Gastroesophageal sphincter (tissue), 3 donors: ENCODE results near the gene CD300A.

Experiments
- EP300 ChIP-seq: sonication (generic); formaldehyde crosslinking; IDR thresholded peaks from one replicate; pipeline ENCODE4 v1.6.1; 2017; ENCODE audit warnings: antibody characterized with exemption, mild to moderate bottlenecking
- POLR2A ChIP-seq, 2 donors: fragments of 450-650 bp; IDR thresholded peaks; one replicate each; pipeline ENCODE4 v1.6.1; 2017; ENCODE audit warnings: antibody characterized with exemption in 2 of 2, mild to moderate bottlenecking in 2 of 2, moderate library complexity in 1 of 2
- POLR2AphosphoS5 ChIP-seq: sonication (generic); formaldehyde crosslinking; IDR thresholded peaks from one replicate; pipeline ENCODE4 v1.6.1; 2017; ENCODE audit warnings: antibody characterized with exemption
- TF ChIP-seq, protein P1 (sequence below), 4 experiments: fragments of 200-600 bp in 2 of 4; fragments of 450-650 bp in 2 of 4; sonication (generic) in 1 of 4; IDR thresholded peaks; one replicate each; pipeline ENCODE4 v1.5.1; 2017 to 2019; ENCODE audit warnings: antibody characterized with exemption in 4 of 4, mild to moderate bottlenecking in 2 of 4, moderate library complexity in 2 of 4

DNA sequence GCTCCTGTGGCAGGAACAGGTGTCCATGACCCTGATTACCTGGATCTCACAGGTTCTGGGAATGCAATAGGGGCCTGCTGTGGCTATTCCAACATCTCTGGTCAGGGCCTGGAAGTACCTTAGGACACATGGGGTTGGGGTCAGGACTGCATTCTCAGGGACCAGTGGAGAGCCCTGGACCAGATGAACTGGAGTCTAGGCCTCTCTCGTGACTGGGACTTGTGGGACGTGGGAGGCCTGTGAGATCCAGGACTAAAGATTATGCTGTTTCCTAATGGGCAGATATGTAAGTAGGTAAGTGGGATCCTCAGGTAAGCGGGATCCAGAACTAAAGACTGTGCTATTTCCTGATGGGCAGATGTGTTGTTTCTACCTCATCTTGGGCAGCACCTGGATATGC is 16.2 kb upstream of the CD300A start:
- TF ChIP-seq POLR2AphosphoS5 (no peak), POLR2A (IDR thresholded peaks at IDR 0.05) (no peak), EP300 (no peak)
- TF ChIP-seq, protein P1, sequence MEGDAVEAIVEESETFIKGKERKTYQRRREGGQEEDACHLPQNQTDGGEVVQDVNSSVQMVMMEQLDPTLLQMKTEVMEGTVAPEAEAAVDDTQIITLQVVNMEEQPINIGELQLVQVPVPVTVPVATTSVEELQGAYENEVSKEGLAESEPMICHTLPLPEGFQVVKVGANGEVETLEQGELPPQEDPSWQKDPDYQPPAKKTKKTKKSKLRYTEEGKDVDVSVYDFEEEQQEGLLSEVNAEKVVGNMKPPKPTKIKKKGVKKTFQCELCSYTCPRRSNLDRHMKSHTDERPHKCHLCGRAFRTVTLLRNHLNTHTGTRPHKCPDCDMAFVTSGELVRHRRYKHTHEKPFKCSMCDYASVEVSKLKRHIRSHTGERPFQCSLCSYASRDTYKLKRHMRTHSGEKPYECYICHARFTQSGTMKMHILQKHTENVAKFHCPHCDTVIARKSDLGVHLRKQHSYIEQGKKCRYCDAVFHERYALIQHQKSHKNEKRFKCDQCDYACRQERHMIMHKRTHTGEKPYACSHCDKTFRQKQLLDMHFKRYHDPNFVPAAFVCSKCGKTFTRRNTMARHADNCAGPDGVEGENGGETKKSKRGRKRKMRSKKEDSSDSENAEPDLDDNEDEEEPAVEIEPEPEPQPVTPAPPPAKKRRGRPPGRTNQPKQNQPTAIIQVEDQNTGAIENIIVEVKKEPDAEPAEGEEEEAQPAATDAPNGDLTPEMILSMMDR (IDR thresholded peaks at IDR 0.05) = no peak
